ENCODE results near the gene TMEM218.

TMEM218 gene

GRCh38 chr11:125114518-125114917 lies 3.1 kb upstream of the TMEM218 start:
- TF ChIP-seq GATA2 (IDR thresholded peaks at IDR 0.05; ENCODE audit: low read depth, low read length) (no peak), GATA3 (IDR thresholded peaks at IDR 0.05; ENCODE audit: low read depth, low read length) (no peak)

GRCh38 chr11:125112208-125112604 lies 780 bp upstream of the TMEM218 start:
- TF ChIP-seq GATA3 (IDR thresholded peaks at IDR 0.05; ENCODE audit: low read depth, low read length): no peak
- TF ChIP-seq GATA2 (IDR thresholded peaks at IDR 0.05; ENCODE audit: low read depth, low read length): no peak

GRCh38 chr11:125111001-125111342 lies 454 bp downstream of the TMEM218 start:
- TF ChIP-seq GATA2 (IDR thresholded peaks at IDR 0.05; ENCODE audit: low read depth, low read length) (no peak), GATA3 (IDR thresholded peaks at IDR 0.05; ENCODE audit: low read depth, low read length) (no peak)

- TF ChIP-seq GATA3 (IDR thresholded peaks at IDR 0.05; ENCODE audit: low read depth, low read length) (no peak), GATA2 (IDR thresholded peaks at IDR 0.05; ENCODE audit: low read depth, low read length) (no peak)
These were observed 920 bp downstream of the TMEM218 start for GRCh38 chr11:125110506-125110905.

- no peak for TF ChIP-seq GATA3 (IDR thresholded peaks at IDR 0.05; ENCODE audit: low read depth, low read length)
- TF ChIP-seq GATA2 (IDR thresholded peaks at IDR 0.05; ENCODE audit: low read depth, low read length): no peak
These were observed 3.0 kb downstream of the TMEM218 start for GRCh38 chr11:125108469-125108868.

- no peak for TF ChIP-seq GATA2 (IDR thresholded peaks at IDR 0.05; ENCODE audit: low read depth, low read length)
- TF ChIP-seq GATA3 (IDR thresholded peaks at IDR 0.05; ENCODE audit: low read depth, low read length): no peak
These were observed 5.5 kb downstream of the TMEM218 start for GRCh38 chr11:125105926-125106325.

GRCh38 chr11:125102510-125102909 lies 8.9 kb downstream of the TMEM218 start:
- TF ChIP-seq GATA2 (IDR thresholded peaks at IDR 0.05; ENCODE audit: low read depth, low read length): no peak
- TF ChIP-seq GATA3 (IDR thresholded peaks at IDR 0.05; ENCODE audit: low read depth, low read length): no peak

- no peak for TF ChIP-seq GATA3 (IDR thresholded peaks at IDR 0.05; ENCODE audit: low read depth, low read length)
- no peak for TF ChIP-seq GATA2 (IDR thresholded peaks at IDR 0.05; ENCODE audit: low read depth, low read length)
These were observed 9.4 kb downstream of the TMEM218 start for GRCh38 chr11:125102025-125102424.

GRCh38 chr11:125101596-125101995 lies 9.8 kb downstream of the TMEM218 start:
- TF ChIP-seq GATA2 (IDR thresholded peaks at IDR 0.05; ENCODE audit: low read depth, low read length) (no peak), GATA3 (IDR thresholded peaks at IDR 0.05; ENCODE audit: low read depth, low read length) (no peak)

GRCh38 chr11:125100136-125100535 lies 11.3 kb downstream of the TMEM218 start:
- TF ChIP-seq GATA2 (IDR thresholded peaks at IDR 0.05; ENCODE audit: low read depth, low read length) (no peak), GATA3 (IDR thresholded peaks at IDR 0.05; ENCODE audit: low read depth, low read length) (no peak)

- TF ChIP-seq GATA2 (IDR thresholded peaks at IDR 0.05; ENCODE audit: low read depth, low read length) (no peak), GATA3 (IDR thresholded peaks at IDR 0.05; ENCODE audit: low read depth, low read length) (no peak)
These were observed 16.7 kb downstream of the TMEM218 start for GRCh38 chr11:125094731-125095130.

GRCh38 chr11:125093502-125093901 lies 17.9 kb downstream of the TMEM218 start:
- TF ChIP-seq GATA3 (IDR thresholded peaks at IDR 0.05; ENCODE audit: low read depth, low read length): no peak
- TF ChIP-seq GATA2 (IDR thresholded peaks at IDR 0.05; ENCODE audit: low read depth, low read length): no peak

GRCh38 chr11:125092669-125093068 lies 18.8 kb downstream of the TMEM218 start:
- TF ChIP-seq GATA3 (IDR thresholded peaks at IDR 0.05; ENCODE audit: low read depth, low read length) (no peak), GATA2 (IDR thresholded peaks at IDR 0.05; ENCODE audit: low read depth, low read length) (no peak)

GRCh38 chr11:125091877-125092664 lies 19.4 kb downstream of the TMEM218 start:
- TF ChIP-seq GATA3 (IDR thresholded peaks at IDR 0.05; ENCODE audit: low read depth, low read length) (no peak), GATA2 (IDR thresholded peaks at IDR 0.05; ENCODE audit: low read depth, low read length) (no peak)

GRCh38 chr11:125091247-125091876 lies 20.1 kb downstream of the TMEM218 start:
- TF ChIP-seq GATA2 (IDR thresholded peaks at IDR 0.05; ENCODE audit: low read depth, low read length): no peak
- TF ChIP-seq GATA3 (IDR thresholded peaks at IDR 0.05; ENCODE audit: low read depth, low read length): no peak

Measured in SH-SY5Y (cell line).